SU-DHL-6 (cell line): Measurements from ENCODE around the gene FES.

Experiments
- EZH2phosphoT487 ChIP-seq: fragments of 200-600 bp; sonication (generic), shearing (Covaris generic); conservative IDR thresholded peaks from 2 replicates; pipeline ENCODE4 v1.6.1; 2018; ENCODE audit warnings: mild to moderate bottlenecking, antibody characterized with exemption, low read length, moderate library complexity, mixed read lengths
- TF ChIP-seq, protein P1 (sequence below): fragments of 200-600 bp; sonication (generic); IDR thresholded peaks from one replicate; pipeline ENCODE4 v1.5.1; 2017; ENCODE audit warnings: antibody characterized with exemption, mild to moderate bottlenecking, low read length, moderate library complexity; ENCODE audit not compliant: insufficient read depth, poor library complexity, severe bottlenecking

GRCh38 chr15:90934949-90935751, 50.8 kb downstream of the FES start, which contains the start of gene UNC45A:
- TF ChIP-seq, protein P1, sequence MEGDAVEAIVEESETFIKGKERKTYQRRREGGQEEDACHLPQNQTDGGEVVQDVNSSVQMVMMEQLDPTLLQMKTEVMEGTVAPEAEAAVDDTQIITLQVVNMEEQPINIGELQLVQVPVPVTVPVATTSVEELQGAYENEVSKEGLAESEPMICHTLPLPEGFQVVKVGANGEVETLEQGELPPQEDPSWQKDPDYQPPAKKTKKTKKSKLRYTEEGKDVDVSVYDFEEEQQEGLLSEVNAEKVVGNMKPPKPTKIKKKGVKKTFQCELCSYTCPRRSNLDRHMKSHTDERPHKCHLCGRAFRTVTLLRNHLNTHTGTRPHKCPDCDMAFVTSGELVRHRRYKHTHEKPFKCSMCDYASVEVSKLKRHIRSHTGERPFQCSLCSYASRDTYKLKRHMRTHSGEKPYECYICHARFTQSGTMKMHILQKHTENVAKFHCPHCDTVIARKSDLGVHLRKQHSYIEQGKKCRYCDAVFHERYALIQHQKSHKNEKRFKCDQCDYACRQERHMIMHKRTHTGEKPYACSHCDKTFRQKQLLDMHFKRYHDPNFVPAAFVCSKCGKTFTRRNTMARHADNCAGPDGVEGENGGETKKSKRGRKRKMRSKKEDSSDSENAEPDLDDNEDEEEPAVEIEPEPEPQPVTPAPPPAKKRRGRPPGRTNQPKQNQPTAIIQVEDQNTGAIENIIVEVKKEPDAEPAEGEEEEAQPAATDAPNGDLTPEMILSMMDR: no peak
- TF ChIP-seq EZH2phosphoT487: no peak
